Progenitor cell of endocrine pancreas (in vitro differentiated cells): ENCODE data around the gene RAET1G. TPM values are rescaled to one million over a fixed set of nuclear protein-coding genes. Genes with fewer than 3 reads are reported as not detected.
"Not testable (repeated sequence)": the region's sequence is repeated elsewhere in the genome, so short reads cannot be mapped to it uniquely, and the experiment has no call there.

Experiments used
- DNase-seq: peaks from one replicate; pipeline ENCODE4 v3.0.0; 2021; ENCODE audit warnings: low spot score; ENCODE audit not compliant: unreplicated experiment
- H3K27ac Mint-ChIP-seq: 2 replicates; pipeline ENCODE4 v1.8.0; 2021; ENCODE audit warnings: mild to moderate bottlenecking, moderate library complexity, mixed read lengths
- H3K27me3 Mint-ChIP-seq: 2 replicates; pipeline ENCODE4 v1.8.0; 2021; ENCODE audit warnings: mixed read lengths
- H3K36me3 Mint-ChIP-seq: 2 replicates; pipeline ENCODE4 v1.8.0; 2022; ENCODE audit warnings: mixed read lengths; ENCODE audit not compliant: insufficient read depth
- H3K4me1 Mint-ChIP-seq: 2 replicates; pipeline ENCODE4 v1.8.0; 2021; ENCODE audit warnings: low read depth, mixed read lengths
- H3K4me3 Mint-ChIP-seq: 2 replicates; pipeline ENCODE4 v1.8.0; 2021; ENCODE audit warnings: low read depth, mild to moderate bottlenecking, moderate library complexity, mixed read lengths
- H3K9me3 Mint-ChIP-seq: 2 replicates; pipeline ENCODE4 v1.8.0; 2021; ENCODE audit warnings: low read depth, mixed read lengths
- CTCF ChIP-seq: fragments of 200-600 bp; sonication (generic); IDR thresholded peaks from one replicate; pipeline ENCODE4 v1.5.0; 2021; ENCODE audit warnings: antibody characterized with exemption, mild to moderate bottlenecking; ENCODE audit not compliant: unreplicated experiment
- total RNA-seq: library from RNA; stranded (reverse); gene quantifications from 2 replicates; pipeline ENCODE4 v1.2.1, GENCODE V29; 2021

The RAET1G gene
- total RNA-seq, 1 donor from 2014 or later: not detected

- no peak for DNase-seq
- Mint-ChIP-seq H3K4me1 (no peaks in the 10 kb centered on the region), H3K27me3 (peaks cover 80% of the 10 kb centered on the region)
These were observed 6.7 kb downstream of the RAET1G start for GRCh38 chr6:149915970-149916865.

GRCh38 chr6:149913540-149914240, 9.2 kb downstream of the RAET1G start:
- no peak overlapping the region for H3K4me3 Mint-ChIP-seq
- TF ChIP-seq CTCF: no peak
- no peaks in the 10 kb centered on the region for H3K36me3 Mint-ChIP-seq
- peaks cover 65% of the 10 kb centered on the region for H3K27me3 Mint-ChIP-seq
- no peaks in the 10 kb centered on the region for H3K4me1 Mint-ChIP-seq
- no peak overlapping the region for H3K27ac Mint-ChIP-seq
- no peak for DNase-seq
- H3K9me3 Mint-ChIP-seq: peaks cover 3% of the 10 kb centered on the region

More at GRCh38 chr6:149915970-149916865, 6.7 kb downstream of the RAET1G start:
- Mint-ChIP-seq H3K27ac (no peak overlapping the region), H3K4me3 (no peak overlapping the region), H3K36me3 (no peaks in the 10 kb centered on the region), H3K9me3 (no peaks in the 10 kb centered on the region)
- TF ChIP-seq CTCF: no peak

GRCh38 chr6:149913085-149913484, 9.8 kb downstream of the RAET1G start:
- Mint-ChIP-seq H3K36me3 (peaks cover under 1% of the 10 kb centered on the region), H3K4me1 (no peaks in the 10 kb centered on the region), H3K4me3 (no peak overlapping the region), H3K27me3 (peaks cover 59% of the 10 kb centered on the region), H3K27ac (no peak overlapping the region), H3K9me3 (peaks cover 5% of the 10 kb centered on the region)
- no peak for TF ChIP-seq CTCF
- no peak for DNase-seq

- H3K4me1 Mint-ChIP-seq, H3K9me3 Mint-ChIP-seq, H3K4me3 Mint-ChIP-seq, H3K36me3 Mint-ChIP-seq, H3K27ac Mint-ChIP-seq, DNase-seq: not testable (repeated sequence)
- H3K27me3 Mint-ChIP-seq: peaks cover 55% of the 10 kb centered on the region
These were observed 10.2 kb downstream of the RAET1G start for GRCh38 chr6:149912680-149913079.

GRCh38 chr6:149910721-149911151, 12.2 kb downstream of the RAET1G start:
- peaks cover 47% of the 10 kb centered on the region for H3K27me3 Mint-ChIP-seq
- H3K27ac Mint-ChIP-seq: no peak overlapping the region
- no peak overlapping the region for H3K4me3 Mint-ChIP-seq
- H3K9me3 Mint-ChIP-seq: peaks cover 9% of the 10 kb centered on the region
- no peak for TF ChIP-seq CTCF
- H3K36me3 Mint-ChIP-seq: peaks cover 3% of the 10 kb centered on the region
- DNase-seq: no peak
- no peaks in the 10 kb centered on the region for H3K4me1 Mint-ChIP-seq
